ENCODE data around the gene NUDT17.
"Not testable (repeated sequence)": the region's sequence is repeated elsewhere in the genome, so short reads cannot be mapped to it uniquely, and the experiment has no call there.

Gene NUDT17

GRCh38 chr1:145845514-145846161 lies at the start of gene NUDT17:
Gene NUDT17, plus strand, starts transcription at chr1:145845630. Its CDS starts 11 bp downstream, at chr1:145845641.
- DNase-seq = peak; percentile 73

GRCh38 chr1:145796753-145797152 lies 48.7 kb upstream of the NUDT17 start:
- no peak for DNase-seq

- no peak for DNase-seq
Observed at GRCh38 chr1:145799806-145800205, 45.6 kb upstream of the NUDT17 start.

GRCh38 chr1:145804235-145805045 lies 41.0 kb upstream of the NUDT17 start:
- DNase-seq = no peak

- no peak for DNase-seq
Observed at GRCh38 chr1:145805057-145805456, 40.4 kb upstream of the NUDT17 start.

GRCh38 chr1:145806408-145806807 lies 39.0 kb upstream of the NUDT17 start:
- no peak for DNase-seq

GRCh38 chr1:145806844-145807243 lies 38.6 kb upstream of the NUDT17 start:
- no peak for DNase-seq

- DNase-seq = not testable (repeated sequence)
Observed at GRCh38 chr1:145812977-145813810, 32.2 kb upstream of the NUDT17 start.

- peak; percentile 9 for DNase-seq
Observed at GRCh38 chr1:145818095-145818494, 27.3 kb upstream of the NUDT17 start.

- peak; percentile 7 for DNase-seq
Observed at GRCh38 chr1:145822779-145823331, 22.6 kb upstream of the NUDT17 start.

GRCh38 chr1:145823565-145824498 lies 21.6 kb upstream of the NUDT17 start, which contains the start of the genes POLR3C and RNF115:
Gene POLR3C, plus strand, starts transcription at chr1:145824200. Its CDS starts 1,577 bp downstream, at chr1:145825777.
Gene RNF115, minus strand, starts transcription at chr1:145824095. Its CDS starts 222 bp downstream, at chr1:145823873.
- DNase-seq = peak; percentile 90

GRCh38 chr1:145824499-145824842 lies 21.0 kb upstream of the NUDT17 start:
- DNase-seq = no peak

GRCh38 chr1:145826030-145826429 lies 19.4 kb upstream of the NUDT17 start:
- no peak for DNase-seq

GRCh38 chr1:145827966-145828365 lies 17.5 kb upstream of the NUDT17 start:
- no peak for DNase-seq

- DNase-seq = no peak
Observed at GRCh38 chr1:145828367-145829026, 16.9 kb upstream of the NUDT17 start.

GRCh38 chr1:145830810-145831209 lies 14.6 kb upstream of the NUDT17 start:
- DNase-seq = not testable (repeated sequence)

GRCh38 chr1:145837656-145838055 lies 7.8 kb upstream of the NUDT17 start:
- no peak for DNase-seq

GRCh38 chr1:145843031-145843430 lies 2.4 kb upstream of the NUDT17 start:
- no peak for DNase-seq

GRCh38 chr1:145845144-145845513 lies 301 bp upstream of the NUDT17 start:
- no peak for DNase-seq

GRCh38 chr1:145846201-145846612 lies 777 bp downstream of the NUDT17 start:
- DNase-seq = peak; percentile 44

- DNase-seq = no peak
Observed at GRCh38 chr1:145847827-145848226, 2.4 kb downstream of the NUDT17 start.

Measured in CD4-positive, alpha-beta T cell treated with Interleukin-21 for 1 hour (primary cell).